CD4-positive, alpha-beta memory T cell (primary cell): Measurements from ENCODE around the gene ADCY9. TPM values are rescaled to one million over a fixed set of nuclear protein-coding genes. Genes with fewer than 3 reads are reported as not detected.

Experiments
- CTCF ChIA-PET: fragments of 350-600 bp; sonication (Branson Sonifier 250); formaldehyde crosslinking; loops from one replicate; lab custom pipeline; 2021; ENCODE audit warnings: inconsistent platforms; ENCODE audit not compliant: partially characterized antibody; lab: Charles Lee
- POLR2A ChIA-PET: fragments of 350-600 bp; sonication (Branson Sonifier 250); formaldehyde crosslinking; loops from one replicate; lab custom pipeline; 2021; ENCODE audit not compliant: partially characterized antibody; lab: Charles Lee
- DNase-seq, 5 donors: peaks; one replicate each; pipeline versions ENCODE4 v3.0.0 to v3.0.0-alpha.2; 2020 to 2022; ENCODE audit warnings: mixed read lengths in 1 of 5
- H3K27ac ChIP-seq: one replicate; pipeline ENCODE4 v1.7.0; 2013; ENCODE audit warnings: low read depth, low read length
- H3K27me3 ChIP-seq: 2 replicates; pipeline ENCODE4 v1.7.0; 2013; ENCODE audit warnings: mild to moderate bottlenecking, low read length, moderate library complexity; ENCODE audit not compliant: insufficient read depth
- H3K36me3 ChIP-seq: 2 replicates; pipeline ENCODE4 v1.7.0; 2013; ENCODE audit warnings: mild to moderate bottlenecking, low read length, moderate library complexity; ENCODE audit not compliant: insufficient read depth
- H3K4me1 ChIP-seq: 2 replicates; pipeline ENCODE4 v1.7.0; 2013; ENCODE audit warnings: mild to moderate bottlenecking, low read length, moderate library complexity; ENCODE audit not compliant: insufficient read depth
- H3K4me3 ChIP-seq, 2 donors: one replicate each; pipeline ENCODE4 v1.7.0; 2013; ENCODE audit warnings: low read length in 2 of 2, mild to moderate bottlenecking in 1 of 2
- H3K9me3 ChIP-seq, 2 donors: one replicate each; pipeline ENCODE4 v1.7.0; 2013; ENCODE audit warnings: low read length in 2 of 2, control low read depth in 1 of 2; ENCODE audit not compliant: control insufficient read depth in 1 of 2
- H3K27ac Mint-ChIP-seq, 7 donors: one replicate each; pipeline ENCODE4 v1.8.0; 2020 to 2021; ENCODE audit warnings: mixed read lengths in 7 of 7, mild to moderate bottlenecking in 6 of 7, inconsistent platforms in 3 of 7, moderate library complexity in 3 of 7
- H3K27me3 Mint-ChIP-seq, 2 donors: one replicate each; pipeline ENCODE4 v1.8.0; 2020 to 2021; ENCODE audit warnings: mixed read lengths in 2 of 2
- H3K36me3 Mint-ChIP-seq, 2 donors: one replicate each; pipeline ENCODE4 v1.8.0; 2020 to 2021; ENCODE audit warnings: mixed read lengths in 2 of 2, inconsistent platforms in 1 of 2, mild to moderate bottlenecking in 1 of 2
- H3K4me1 Mint-ChIP-seq, 4 donors: one replicate each; pipeline ENCODE4 v1.8.0; 2020 to 2021; ENCODE audit warnings: mixed read lengths in 4 of 4, mild to moderate bottlenecking in 1 of 4
- H3K4me3 Mint-ChIP-seq, 8 donors: one replicate each; pipeline ENCODE4 v1.8.0; 2020 to 2021; ENCODE audit warnings: mixed read lengths in 8 of 8, mild to moderate bottlenecking in 7 of 8, moderate library complexity in 6 of 8, inconsistent platforms in 3 of 8
- H3K9me3 Mint-ChIP-seq, 8 donors: one replicate each; pipeline ENCODE4 v1.8.0; 2020 to 2021; ENCODE audit warnings: mixed read lengths in 8 of 8, mild to moderate bottlenecking in 5 of 8, inconsistent platforms in 3 of 8, moderate library complexity in 1 of 8
- intact Hi-C: fragments of 100-400 bp; cut with micrococcal nuclease; formaldehyde crosslinking; loops from one replicate; pipeline ENCODE4 v1.15.1; 2023
- polyA plus RNA-seq, 2 donors: library from polyadenylated mRNA; unstranded; fragments of 300-500 nt; fragmentation: Illumina TruSeq; gene quantifications; one replicate each; pipeline ENCODE4 v1.2.3, GENCODE V29; 2021
- total RNA-seq, 2 experiments: library from RNA; stranded (reverse); gene quantifications; one replicate each; pipeline ENCODE4 v1.2.3, GENCODE V29; 2021

Gene ADCY9
- total and polyA plus RNA-seq, 4 experiments from 2014 or later = 0.26 to 8.1 (median 4.5) TPM

GRCh38 chr16:4034963-4035362, 81.3 kb downstream of the ADCY9 start:
- Mint-ChIP-seq H3K27me3 (peaks cover 0 to 1% of the 10 kb centered on the region in 2 donors), H3K4me3 (no peak overlapping the region), H3K36me3 (peaks cover 2 to 3% of the 10 kb centered on the region in 2 donors), H3K27ac (no peak overlapping the region), H3K9me3 (no peaks in the 10 kb centered on the region), H3K4me1 (peaks cover 0 to 13% (median 10%) of the 10 kb centered on the region in 4 donors)
- Histone ChIP-seq H3K27ac (no peak overlapping the region), H3K27me3 (no peaks in the 10 kb centered on the region), H3K4me1 (no peaks in the 10 kb centered on the region), H3K4me3 (no peak overlapping the region), H3K36me3 (no peaks in the 10 kb centered on the region), H3K9me3 (no peaks in the 10 kb centered on the region)
- intact Hi-C loops = no loop called here
- ChIA-PET POLR2A (no interaction called here), CTCF (interaction anchor here (1.3 kb wide), 1 partner anchor 12 kb away, joined by 4 read pairs; no protein-coding TSS in a partner anchor)
- DNase-seq = no peak

DNA sequence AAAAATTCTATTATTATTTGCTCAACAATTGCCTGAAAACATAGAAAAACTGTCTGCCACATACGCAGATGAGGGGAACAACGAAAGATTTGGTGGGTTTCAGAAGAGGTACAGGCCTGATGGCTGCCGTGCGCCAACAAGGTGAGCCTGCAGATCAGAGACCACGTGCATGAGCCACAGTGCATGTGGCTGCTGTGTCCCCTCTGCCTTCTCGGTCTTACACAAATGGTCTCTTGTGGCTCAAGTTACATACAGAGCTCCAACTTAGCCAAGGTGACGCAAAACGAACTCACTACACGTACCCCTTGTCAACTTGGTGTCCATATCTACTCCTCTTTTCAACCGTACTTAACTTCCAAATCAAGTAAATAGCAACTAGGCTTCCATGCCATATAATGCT, 82.3 kb downstream of the ADCY9 start:
- Histone ChIP-seq H3K36me3 (no peaks in the 10 kb centered on the region), H3K27me3 (no peaks in the 10 kb centered on the region), H3K27ac (no peak overlapping the region), H3K9me3 (no peaks in the 10 kb centered on the region), H3K4me3 (no peak overlapping the region), H3K4me1 (no peaks in the 10 kb centered on the region)
- POLR2A ChIA-PET = no interaction called here
- CTCF ChIA-PET = interaction anchor here (1.3 kb wide), 1 partner anchor 13 kb away, joined by 4 read pairs; no protein-coding TSS in a partner anchor
- Mint-ChIP-seq H3K27ac (peak overlapping the region in 1 of 7 donors; percentile 3), H3K27me3 (peaks cover 0 to 1% of the 10 kb centered on the region in 2 donors), H3K9me3 (no peaks in the 10 kb centered on the region), H3K4me3 (no peak overlapping the region), H3K4me1 (peaks cover 0 to 16% (median 10%) of the 10 kb centered on the region in 4 donors), H3K36me3 (peaks cover 2 to 4% of the 10 kb centered on the region in 2 donors)
- intact Hi-C loops = no loop called here
- no peak for DNase-seq

GRCh38 chr16:4032768-4033167, 83.5 kb downstream of the ADCY9 start:
- Histone ChIP-seq H3K36me3 (no peaks in the 10 kb centered on the region), H3K4me3 (no peak overlapping the region), H3K9me3 (no peaks in the 10 kb centered on the region), H3K4me1 (no peaks in the 10 kb centered on the region), H3K27ac (no peak overlapping the region), H3K27me3 (no peaks in the 10 kb centered on the region)
- POLR2A ChIA-PET = no interaction called here
- Mint-ChIP-seq H3K27me3 (peaks cover 0 to 1% of the 10 kb centered on the region in 2 donors), H3K4me1 (peaks cover 0 to 13% (median 9%) of the 10 kb centered on the region in 4 donors), H3K9me3 (no peaks in the 10 kb centered on the region), H3K36me3 (peaks cover 0 to 4% of the 10 kb centered on the region in 2 donors), H3K4me3 (peak overlapping the region in 2 of 8 donors; percentile 28 to 36), H3K27ac (peak overlapping the region in 3 of 7 donors; percentile 10 to 60 (median 59))
- CTCF ChIA-PET = no interaction called here
- intact Hi-C loops = no loop called here
- DNase-seq = no peak

GRCh38 chr16:4028144-4028543, 88.1 kb downstream of the ADCY9 start:
- H3K27me3 Mint-ChIP-seq = no peaks in the 10 kb centered on the region
- Histone ChIP-seq H3K4me3 (no peak overlapping the region), H3K27me3 (no peaks in the 10 kb centered on the region), H3K9me3 (no peaks in the 10 kb centered on the region), H3K36me3 (no peaks in the 10 kb centered on the region), H3K27ac (no peak overlapping the region), H3K4me1 (no peaks in the 10 kb centered on the region)
- ChIA-PET POLR2A (no interaction called here), CTCF (interaction anchor here (1.3 kb wide), 1 partner anchor 14 kb away, joined by 3 read pairs; no protein-coding TSS in a partner anchor)
- no peak overlapping the region for H3K27ac Mint-ChIP-seq
- DNase-seq = no peak
- H3K9me3 Mint-ChIP-seq = peaks cover 0 to 3% (median 0%) of the 10 kb centered on the region in 8 donors
- no peak overlapping the region for H3K4me3 Mint-ChIP-seq
- intact Hi-C loops = no loop called here
- H3K4me1 Mint-ChIP-seq = peaks cover 0 to 17% (median 7%) of the 10 kb centered on the region in 4 donors
- H3K36me3 Mint-ChIP-seq = peaks cover 3 to 11% of the 10 kb centered on the region in 2 donors

GRCh38 chr16:4026854-4027253, 89.4 kb downstream of the ADCY9 start:
- ChIA-PET CTCF (no interaction called here), POLR2A (no interaction called here)
- DNase-seq = no peak
- Mint-ChIP-seq H3K27ac (no peak overlapping the region), H3K4me1 (peaks cover 0 to 11% (median 6%) of the 10 kb centered on the region in 4 donors), H3K27me3 (no peaks in the 10 kb centered on the region), H3K9me3 (peaks cover 0 to 3% (median 0%) of the 10 kb centered on the region in 8 donors), H3K4me3 (no peak overlapping the region), H3K36me3 (peaks cover 3 to 11% of the 10 kb centered on the region in 2 donors)
- Histone ChIP-seq H3K36me3 (no peaks in the 10 kb centered on the region), H3K27ac (no peak overlapping the region), H3K4me1 (no peaks in the 10 kb centered on the region), H3K9me3 (no peaks in the 10 kb centered on the region), H3K27me3 (no peaks in the 10 kb centered on the region), H3K4me3 (no peak overlapping the region)
- intact Hi-C loops = no loop called here

GRCh38 chr16:4025428-4025827, 90.8 kb downstream of the ADCY9 start:
- Histone ChIP-seq H3K9me3 (no peaks in the 10 kb centered on the region), H3K4me1 (no peaks in the 10 kb centered on the region), H3K36me3 (no peaks in the 10 kb centered on the region), H3K4me3 (no peak overlapping the region), H3K27ac (no peak overlapping the region), H3K27me3 (no peaks in the 10 kb centered on the region)
- Mint-ChIP-seq H3K4me3 (no peak overlapping the region), H3K27me3 (no peaks in the 10 kb centered on the region), H3K9me3 (peaks cover 0 to 3% (median 0%) of the 10 kb centered on the region in 8 donors), H3K4me1 (peaks cover 0 to 11% (median 3%) of the 10 kb centered on the region in 4 donors), H3K36me3 (peaks cover 3 to 11% of the 10 kb centered on the region in 2 donors), H3K27ac (peak overlapping the region in 1 of 7 donors; percentile 65)
- CTCF ChIA-PET = no interaction called here
- DNase-seq = no peak
- POLR2A ChIA-PET = no interaction called here
- intact Hi-C loops = no loop called here

GRCh38 chr16:4021916-4022315, 94.3 kb downstream of the ADCY9 start:
- Histone ChIP-seq H3K4me1 (peaks cover 9% of the 10 kb centered on the region), H3K27ac (no peak overlapping the region), H3K27me3 (no peaks in the 10 kb centered on the region), H3K9me3 (no peaks in the 10 kb centered on the region), H3K36me3 (no peaks in the 10 kb centered on the region), H3K4me3 (no peak overlapping the region)
- no peaks in the 10 kb centered on the region for H3K9me3 Mint-ChIP-seq
- ChIA-PET POLR2A (no interaction called here), CTCF (no interaction called here)
- H3K27ac Mint-ChIP-seq = no peak overlapping the region
- no peak overlapping the region for H3K4me3 Mint-ChIP-seq
- intact Hi-C loops = no loop called here
- DNase-seq = no peak
- no peaks in the 10 kb centered on the region for H3K27me3 Mint-ChIP-seq
- H3K36me3 Mint-ChIP-seq = peaks cover 0 to 2% of the 10 kb centered on the region in 2 donors
- H3K4me1 Mint-ChIP-seq = peaks cover 7 to 15% (median 9%) of the 10 kb centered on the region in 4 donors
